Measurements from ENCODE around the gene CCDC12.

CCDC12 gene

GRCh38 chr3:46930166-46930944 is 46.2 kb downstream of the CCDC12 start:
- ATAC-seq: no peak
- no peak for TF ChIP-seq ZC3H10 (CRISPR knock-in tag; IDR thresholded peaks at IDR 0.05)
- no peak for TF ChIP-seq TOX (CRISPR knock-in tag; IDR thresholded peaks at IDR 0.05; ENCODE audit: borderline replicate concordance)
- TF ChIP-seq ZFP3 (CRISPR knock-in tag; IDR thresholded peaks at IDR 0.05): no peak
- no peak for TF ChIP-seq ZNF70 (CRISPR knock-in tag; IDR thresholded peaks at IDR 0.05)
- no peak for TF ChIP-seq RARB (CRISPR knock-in tag; IDR thresholded peaks at IDR 0.05)
- TF ChIP-seq ZNF565 (CRISPR knock-in tag; conservative IDR thresholded peaks at IDR 0.05; ENCODE audit: low read depth): no peak
- TF ChIP-seq CSDC2 (CRISPR knock-in tag; IDR thresholded peaks at IDR 0.05): no peak
- TF ChIP-seq BACH2 (CRISPR knock-in tag; IDR thresholded peaks at IDR 0.05; ENCODE audit: borderline replicate concordance): no peak
- no peak for TF ChIP-seq ISL1 (CRISPR knock-in tag; IDR thresholded peaks at IDR 0.05)
- TF ChIP-seq SNAI2 (CRISPR knock-in tag; IDR thresholded peaks at IDR 0.05): no peak
- TF ChIP-seq OSR1 (CRISPR knock-in tag; IDR thresholded peaks at IDR 0.05): no peak
- TF ChIP-seq ZNF8 (CRISPR knock-in tag; IDR thresholded peaks at IDR 0.05): no peak
- TF ChIP-seq TCF4 (CRISPR knock-in tag; IDR thresholded peaks at IDR 0.05; ENCODE audit: borderline replicate concordance): no peak

DNA sequence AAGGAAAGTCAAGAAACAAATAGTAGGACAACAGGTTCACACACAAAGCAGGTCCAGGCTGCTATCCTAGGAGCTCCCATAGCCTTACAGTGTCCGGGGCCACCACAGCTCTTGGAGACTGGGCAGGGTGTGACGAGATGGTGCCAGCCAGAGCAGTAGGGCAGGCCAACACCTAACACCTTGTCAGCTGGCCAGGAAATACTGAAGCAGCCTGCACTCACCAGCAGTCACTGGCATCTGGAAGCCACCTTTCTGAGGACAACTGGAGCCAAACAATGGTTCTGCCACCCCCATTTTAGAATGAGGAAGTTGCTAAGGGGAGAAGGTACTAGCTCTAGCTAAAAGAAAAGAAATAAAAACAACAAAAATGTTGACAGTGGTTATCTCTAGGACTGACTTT is 47.2 kb downstream of the CCDC12 start:
- TF ChIP-seq CSRNP3 (CRISPR knock-in tag; IDR thresholded peaks at IDR 0.05): no peak
- TF ChIP-seq ZC3H10 (CRISPR knock-in tag; IDR thresholded peaks at IDR 0.05): no peak
- no peak for TF ChIP-seq TSHZ2 (CRISPR knock-in tag; IDR thresholded peaks at IDR 0.05)
- TF ChIP-seq ZNF565 (CRISPR knock-in tag; conservative IDR thresholded peaks at IDR 0.05; ENCODE audit: low read depth): no peak
- TF ChIP-seq, protein P1, sequence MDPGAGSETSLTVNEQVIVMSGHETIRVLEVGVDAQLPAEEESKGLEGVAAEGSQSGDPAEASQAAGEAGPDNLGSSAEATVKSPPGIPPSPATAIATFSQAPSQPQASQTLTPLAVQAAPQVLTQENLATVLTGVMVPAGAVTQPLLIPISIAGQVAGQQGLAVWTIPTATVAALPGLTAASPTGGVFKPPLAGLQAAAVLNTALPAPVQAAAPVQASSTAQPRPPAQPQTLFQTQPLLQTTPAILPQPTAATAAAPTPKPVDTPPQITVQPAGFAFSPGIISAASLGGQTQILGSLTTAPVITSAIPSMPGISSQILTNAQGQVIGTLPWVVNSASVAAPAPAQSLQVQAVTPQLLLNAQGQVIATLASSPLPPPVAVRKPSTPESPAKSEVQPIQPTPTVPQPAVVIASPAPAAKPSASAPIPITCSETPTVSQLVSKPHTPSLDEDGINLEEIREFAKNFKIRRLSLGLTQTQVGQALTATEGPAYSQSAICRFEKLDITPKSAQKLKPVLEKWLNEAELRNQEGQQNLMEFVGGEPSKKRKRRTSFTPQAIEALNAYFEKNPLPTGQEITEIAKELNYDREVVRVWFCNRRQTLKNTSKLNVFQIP (CRISPR knock-in tag; IDR thresholded peaks at IDR 0.05; ENCODE audit: borderline replicate concordance, low read depth): no peak
- TF ChIP-seq GLIS3 (CRISPR knock-in tag; IDR thresholded peaks at IDR 0.05): no peak
- TF ChIP-seq ZFP3 (CRISPR knock-in tag; IDR thresholded peaks at IDR 0.05): no peak
- TF ChIP-seq CREB5 (CRISPR knock-in tag; IDR thresholded peaks at IDR 0.05; ENCODE audit: low read depth): no peak
- TF ChIP-seq ZFP30 (CRISPR knock-in tag; IDR thresholded peaks at IDR 0.05): no peak
- no peak for TF ChIP-seq ISL1 (CRISPR knock-in tag; IDR thresholded peaks at IDR 0.05)
- TF ChIP-seq ZNF70 (CRISPR knock-in tag; IDR thresholded peaks at IDR 0.05): no peak
- no peak for TF ChIP-seq ARNTL (CRISPR knock-in tag; IDR thresholded peaks at IDR 0.05; ENCODE audit: borderline replicate concordance, low read depth)
- no peak for TF ChIP-seq CSDC2 (CRISPR knock-in tag; IDR thresholded peaks at IDR 0.05)
- no peak for TF ChIP-seq SNAI2 (CRISPR knock-in tag; IDR thresholded peaks at IDR 0.05)
- no peak for TF ChIP-seq BACH2 (CRISPR knock-in tag; IDR thresholded peaks at IDR 0.05; ENCODE audit: borderline replicate concordance)
- TF ChIP-seq TOX (CRISPR knock-in tag; IDR thresholded peaks at IDR 0.05; ENCODE audit: borderline replicate concordance): no peak
- no peak for ATAC-seq

DNA sequence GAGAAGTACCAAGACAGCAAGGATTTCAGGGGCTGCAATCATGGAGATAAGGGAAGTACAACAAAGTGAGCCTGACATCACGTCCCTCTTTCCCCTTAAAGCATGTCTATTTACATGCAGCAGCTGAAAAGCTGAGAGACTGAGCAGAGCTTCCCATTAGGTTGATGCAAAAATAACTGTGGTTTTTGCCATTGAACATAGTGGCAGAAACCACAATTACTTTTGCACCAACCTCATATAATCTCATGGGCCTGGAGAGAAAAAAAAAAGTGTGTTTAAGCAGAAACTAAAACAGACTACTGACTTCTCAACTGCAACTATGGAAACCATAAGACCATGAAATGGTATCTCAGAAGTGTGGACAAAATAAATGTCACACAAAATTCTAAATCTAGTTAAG is 48.3 kb downstream of the CCDC12 start:
- ATAC-seq: no peak
- TF ChIP-seq ISL1 (CRISPR knock-in tag; IDR thresholded peaks at IDR 0.05): no peak
- no peak for TF ChIP-seq BACH2 (CRISPR knock-in tag; IDR thresholded peaks at IDR 0.05; ENCODE audit: borderline replicate concordance)
- no peak for TF ChIP-seq ZNF70 (CRISPR knock-in tag; IDR thresholded peaks at IDR 0.05)
- TF ChIP-seq CSDC2 (CRISPR knock-in tag; IDR thresholded peaks at IDR 0.05): no peak
- no peak for TF ChIP-seq TOX (CRISPR knock-in tag; IDR thresholded peaks at IDR 0.05; ENCODE audit: borderline replicate concordance)
- TF ChIP-seq, protein P1 (CRISPR knock-in tag; IDR thresholded peaks at IDR 0.05; ENCODE audit: borderline replicate concordance, low read depth): no peak
- no peak for TF ChIP-seq PATZ1 (CRISPR knock-in tag; IDR thresholded peaks at IDR 0.05; ENCODE audit: borderline replicate concordance)
- no peak for TF ChIP-seq ARNTL (CRISPR knock-in tag; IDR thresholded peaks at IDR 0.05; ENCODE audit: borderline replicate concordance, low read depth)
- no peak for TF ChIP-seq ESRRG (CRISPR knock-in tag; IDR thresholded peaks at IDR 0.05)
- no peak for TF ChIP-seq TSHZ2 (CRISPR knock-in tag; IDR thresholded peaks at IDR 0.05)
- no peak for TF ChIP-seq ZNF565 (CRISPR knock-in tag; conservative IDR thresholded peaks at IDR 0.05; ENCODE audit: low read depth)

Data from SK-N-SH treated with all-trans-retinoic acid at 6 μM for 48 hours (cell line).